Measurements from ENCODE around the gene TTLL13. TPM values are rescaled to one million over a fixed set of nuclear protein-coding genes. Genes with fewer than 3 reads are reported as not detected.
"Not testable (repeated sequence)": the region's sequence is repeated elsewhere in the genome, so short reads cannot be mapped to it uniquely, and the experiment has no call there.

The TTLL13 gene
- total RNA-seq, 1 donor: under 0.01 TPM

- H3K4me3 ChIP-seq (ENCODE audit: low read depth, low read length): no peak overlapping the region
- no peak for TF ChIP-seq CTCF (IDR thresholded peaks at IDR 0.05; ENCODE audit: insufficient read depth, low read depth, low read length)
- no peak for DNase-seq (ENCODE audit: low read depth)
Observed at GRCh38 chr15:90295270-90295648, 45.9 kb downstream of the TTLL13 start.

- peak; percentile 8 for DNase-seq (ENCODE audit: low read depth)
- H3K4me3 ChIP-seq (ENCODE audit: low read depth, low read length): not testable (repeated sequence)
Observed at GRCh38 chr15:90296316-90296884, 47.0 kb downstream of the TTLL13 start.

GRCh38 chr15:90297021-90297420 lies 47.7 kb downstream of the TTLL13 start:
- TF ChIP-seq CTCF (IDR thresholded peaks at IDR 0.05; ENCODE audit: insufficient read depth, low read depth, low read length): no peak

GRCh38 chr15:90300541-90300940 lies 51.2 kb downstream of the TTLL13 start:
- no peak for DNase-seq (ENCODE audit: low read depth)
- H3K4me3 ChIP-seq (ENCODE audit: low read depth, low read length): no peak overlapping the region
- no peak for TF ChIP-seq CTCF (IDR thresholded peaks at IDR 0.05; ENCODE audit: insufficient read depth, low read depth, low read length)

More at GRCh38 chr15:90297021-90297420, 47.7 kb downstream of the TTLL13 start:
- H3K4me3 ChIP-seq (ENCODE audit: low read depth, low read length): no peak overlapping the region
- no peak for DNase-seq (ENCODE audit: low read depth)

GRCh38 chr15:90300988-90301706 lies 51.8 kb downstream of the TTLL13 start:
- no peak overlapping the region for H3K4me3 ChIP-seq (ENCODE audit: low read depth, low read length)
- peak; percentile 93 for TF ChIP-seq CTCF (IDR thresholded peaks at IDR 0.05; ENCODE audit: insufficient read depth, low read depth, low read length)
- peak; percentile 55 for DNase-seq (ENCODE audit: low read depth)

- no peak for DNase-seq (ENCODE audit: low read depth)
- no peak for TF ChIP-seq CTCF (IDR thresholded peaks at IDR 0.05; ENCODE audit: insufficient read depth, low read depth, low read length)
Observed at GRCh38 chr15:90301707-90302300, 52.4 kb downstream of the TTLL13 start.

GRCh38 chr15:90305355-90305754 lies 56.0 kb downstream of the TTLL13 start:
- DNase-seq (ENCODE audit: low read depth); H3K4me3 ChIP-seq (ENCODE audit: low read depth, low read length): not testable (repeated sequence)

More at GRCh38 chr15:90301707-90302300, 52.4 kb downstream of the TTLL13 start:
- no peak overlapping the region for H3K4me3 ChIP-seq (ENCODE audit: low read depth, low read length)

All from fibroblast of villous mesenchyme (primary cell).